HG03457 (cell line): ENCODE data around the gene AQP6.

Experiments used
- ATAC-seq: cut with Tn5 transposase; IDR thresholded peaks from one replicate; pipeline ENCODE4 v1.9.1; 2021; ENCODE audit warnings: moderate number of reproducible peaks; ENCODE audit not compliant: unreplicated experiment

AQP6 gene

DNA sequence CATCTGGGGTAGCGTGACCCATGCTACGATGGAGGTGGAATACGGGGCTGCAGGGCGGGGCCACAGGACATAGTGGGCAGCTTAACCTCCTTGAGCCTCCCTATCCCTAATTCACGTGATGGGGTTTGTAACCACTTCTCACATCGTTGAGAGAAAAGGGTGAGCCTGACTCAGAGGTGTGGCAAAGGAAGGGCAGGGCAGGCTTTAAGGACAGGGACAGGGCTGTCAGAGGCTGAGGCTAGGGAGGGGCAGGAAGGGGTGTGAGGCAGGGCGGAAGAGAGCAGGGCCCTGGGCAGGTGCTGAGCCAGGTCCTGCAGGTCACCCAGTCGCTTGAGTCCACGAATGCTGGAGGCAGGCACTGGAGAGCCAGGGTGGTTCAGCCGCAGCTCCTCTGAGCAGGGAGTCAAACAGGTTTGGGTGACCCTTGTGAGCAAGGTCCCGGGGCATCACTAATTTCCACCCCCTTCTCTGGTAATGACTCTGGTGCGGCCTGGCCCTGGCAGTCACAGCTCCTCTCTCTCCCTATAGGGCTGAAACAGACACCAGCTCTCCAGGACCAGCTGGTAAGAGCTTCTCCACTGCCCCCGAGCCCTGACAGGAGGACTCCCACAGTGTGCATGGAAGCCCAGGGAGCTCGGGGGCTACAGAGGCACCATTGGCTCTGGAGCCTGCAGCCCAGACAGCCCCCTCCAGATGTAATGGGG lies 29.7 kb upstream of the AQP6 start:
- ATAC-seq, result no peak

DNA sequence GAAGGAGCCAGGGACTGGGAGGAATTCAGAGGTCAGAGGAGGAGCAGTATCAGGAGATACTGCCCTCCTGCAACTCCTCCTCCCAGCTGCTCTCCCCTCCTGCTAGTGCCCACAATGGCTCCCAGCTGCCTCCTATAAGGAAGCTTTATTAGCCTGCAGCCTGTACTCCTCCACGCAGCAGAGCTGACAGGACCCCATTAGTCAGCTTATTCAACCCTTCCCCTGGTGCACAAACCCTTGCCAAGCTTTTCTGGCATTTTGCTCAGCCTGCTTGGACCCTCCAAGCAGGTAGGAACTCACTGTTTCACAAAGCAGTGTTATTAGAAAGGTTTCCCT lies 29.2 kb upstream of the AQP6 start:
- no peak for ATAC-seq

GRCh38 chr12:49944046-49944445 lies 28.7 kb upstream of the AQP6 start:
- no peak for ATAC-seq

- ATAC-seq, result no peak
Measured at GRCh38 chr12:49944718-49945117, 28.0 kb upstream of the AQP6 start.

DNA sequence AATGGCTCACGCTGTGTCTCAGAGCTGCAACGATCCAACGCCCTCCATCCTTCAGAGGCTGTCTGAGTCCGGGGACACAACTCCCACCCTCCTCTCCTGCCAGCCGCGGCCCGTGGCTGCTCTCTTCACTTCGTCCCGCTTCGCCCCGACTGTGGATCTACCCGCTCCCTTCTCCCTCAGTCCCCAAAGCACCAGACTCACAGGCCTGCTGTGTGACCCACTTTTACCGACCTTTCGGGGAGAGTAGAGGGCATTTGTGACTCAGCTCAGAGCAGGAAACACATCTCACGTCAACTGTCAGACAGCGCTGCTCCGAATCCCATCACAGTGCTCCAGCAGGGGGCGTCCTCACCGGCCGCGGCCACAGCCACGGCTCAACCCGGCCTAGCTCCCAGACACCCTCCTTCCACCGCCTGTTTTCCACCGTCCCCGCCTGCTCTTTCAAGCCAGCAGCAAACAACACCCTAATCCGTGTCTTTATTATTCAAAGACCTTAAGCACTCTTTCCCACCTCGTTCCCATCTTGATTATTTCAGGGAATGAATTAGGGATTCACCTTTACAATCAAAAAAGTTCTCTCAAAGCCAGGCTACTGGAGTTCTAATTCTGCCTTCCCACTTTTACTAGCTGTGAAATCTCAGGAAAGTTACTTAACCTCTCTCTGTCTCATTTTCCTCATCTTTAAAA lies 27.2 kb upstream of the AQP6 start:
- no peak for ATAC-seq

- ATAC-seq, result no peak
Measured at GRCh38 chr12:49946086-49946485, 26.7 kb upstream of the AQP6 start.

- no peak for ATAC-seq
Measured at GRCh38 chr12:49946497-49946896, 26.2 kb upstream of the AQP6 start.

DNA sequence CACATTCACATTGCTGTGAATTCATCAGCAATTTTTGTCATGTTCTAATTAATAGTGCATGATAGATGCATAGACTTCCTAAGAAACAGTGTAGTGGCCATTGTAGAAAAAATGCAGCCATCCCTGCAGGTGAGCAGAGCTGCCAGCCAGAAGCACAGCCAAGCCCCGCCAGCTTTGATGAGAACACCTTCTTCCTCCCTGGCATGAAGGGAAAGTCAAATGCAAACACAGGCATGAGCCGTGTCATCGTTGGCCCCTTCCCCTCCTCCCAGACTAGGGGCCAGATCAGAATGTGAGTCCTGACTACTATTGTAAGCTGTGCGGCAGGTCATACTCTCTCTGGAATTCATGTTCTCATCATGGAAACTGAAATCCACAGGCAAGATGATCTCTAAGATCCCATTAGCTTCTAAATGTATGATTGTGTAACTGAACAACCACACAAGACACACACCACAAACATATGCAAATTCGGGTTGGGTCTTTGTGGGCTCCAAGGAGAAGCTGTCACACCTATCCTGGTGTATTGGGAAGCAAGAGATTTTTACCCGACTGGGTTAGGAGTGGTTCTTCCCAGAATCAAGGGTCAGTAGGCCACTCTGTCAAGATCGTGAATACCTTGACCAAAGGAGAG lies 25.0 kb upstream of the AQP6 start:
- ATAC-seq, result no peak

- ATAC-seq, result no peak
Measured at GRCh38 chr12:49948866-49949845, 23.6 kb upstream of the AQP6 start.

DNA sequence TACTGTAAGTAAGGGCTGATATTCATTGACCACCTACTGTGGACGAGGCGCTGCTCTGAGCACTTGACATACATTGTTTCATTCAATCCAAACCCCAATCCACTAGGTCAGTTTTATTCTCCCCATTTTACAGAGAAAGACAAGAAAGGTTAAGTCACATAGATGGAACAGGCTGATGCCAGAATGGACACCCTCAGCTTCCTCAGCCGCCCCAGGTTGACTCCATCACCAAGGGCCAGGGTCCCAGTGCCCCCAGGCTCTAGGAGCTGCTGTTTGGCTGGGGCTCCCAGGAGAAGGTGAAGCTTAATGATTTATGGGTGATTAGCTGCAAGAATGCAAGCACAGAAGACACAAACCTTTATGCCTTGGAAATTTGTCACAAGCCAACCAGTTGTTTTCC lies 22.9 kb upstream of the AQP6 start:
- ATAC-seq, result no peak

- no peak for ATAC-seq
Measured at GRCh38 chr12:49950273-49951251, 22.2 kb upstream of the AQP6 start, which contains the start of gene AQP2. AQP2 (plus strand) TSS chr12:49950737; CDS start chr12:49950831, 94 bp downstream.

- ATAC-seq, result no peak
Measured at GRCh38 chr12:49951411-49952240, 21.1 kb upstream of the AQP6 start.

DNA sequence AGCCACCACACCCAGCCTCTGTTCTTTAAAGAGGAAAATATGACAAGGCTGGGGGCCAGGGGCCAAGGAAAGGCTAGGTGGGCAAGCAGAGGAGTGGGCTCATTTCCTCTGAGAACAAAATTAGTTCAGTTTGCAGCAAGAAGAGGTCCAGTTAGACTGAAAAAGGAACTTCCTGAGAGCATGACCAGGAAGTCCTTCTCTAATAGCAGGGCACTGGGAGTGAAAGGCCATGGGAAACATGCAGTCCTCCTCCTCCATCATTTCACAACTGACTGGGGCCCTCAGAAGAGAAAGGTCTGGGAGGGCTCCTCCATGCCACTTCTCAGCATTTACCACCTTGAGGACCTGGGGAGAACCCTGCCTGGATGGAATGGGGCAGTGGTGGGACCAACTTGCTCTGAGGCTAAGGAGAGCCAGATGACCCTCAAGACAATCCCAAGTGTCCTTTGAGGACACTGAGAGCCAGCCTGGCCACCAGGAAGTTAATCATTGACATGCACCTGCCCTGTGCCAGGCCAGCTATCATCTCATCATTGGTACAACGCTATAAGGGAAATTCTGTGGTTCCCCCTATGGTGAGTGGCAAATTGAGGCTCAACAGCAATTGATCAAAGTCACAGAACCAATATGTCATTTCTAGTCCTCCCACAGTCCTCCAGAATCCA lies 20.2 kb upstream of the AQP6 start:
- no peak for ATAC-seq

DNA sequence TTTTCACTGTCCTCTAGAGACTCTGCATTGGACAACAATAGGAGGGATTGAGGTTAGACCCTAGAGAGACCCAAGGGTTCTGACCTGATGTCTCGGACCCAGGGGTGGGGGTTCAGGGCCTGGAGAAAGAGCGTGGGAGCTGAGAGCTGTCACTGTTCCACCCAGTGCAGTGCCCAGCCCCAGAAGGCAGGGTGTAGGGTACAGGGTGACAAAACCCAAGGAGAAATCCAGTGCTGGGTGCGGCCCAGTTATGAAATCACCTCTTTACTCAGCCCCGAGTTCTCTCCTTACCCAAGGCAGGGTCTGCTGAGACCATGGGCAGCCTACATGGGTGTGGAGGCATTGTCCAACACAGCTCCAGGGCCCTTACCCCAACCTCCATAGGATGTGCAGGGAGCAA lies 19.6 kb upstream of the AQP6 start:
- ATAC-seq, result no peak

- ATAC-seq, result no peak
Measured at GRCh38 chr12:49953961-49954846, 18.5 kb upstream of the AQP6 start.

DNA sequence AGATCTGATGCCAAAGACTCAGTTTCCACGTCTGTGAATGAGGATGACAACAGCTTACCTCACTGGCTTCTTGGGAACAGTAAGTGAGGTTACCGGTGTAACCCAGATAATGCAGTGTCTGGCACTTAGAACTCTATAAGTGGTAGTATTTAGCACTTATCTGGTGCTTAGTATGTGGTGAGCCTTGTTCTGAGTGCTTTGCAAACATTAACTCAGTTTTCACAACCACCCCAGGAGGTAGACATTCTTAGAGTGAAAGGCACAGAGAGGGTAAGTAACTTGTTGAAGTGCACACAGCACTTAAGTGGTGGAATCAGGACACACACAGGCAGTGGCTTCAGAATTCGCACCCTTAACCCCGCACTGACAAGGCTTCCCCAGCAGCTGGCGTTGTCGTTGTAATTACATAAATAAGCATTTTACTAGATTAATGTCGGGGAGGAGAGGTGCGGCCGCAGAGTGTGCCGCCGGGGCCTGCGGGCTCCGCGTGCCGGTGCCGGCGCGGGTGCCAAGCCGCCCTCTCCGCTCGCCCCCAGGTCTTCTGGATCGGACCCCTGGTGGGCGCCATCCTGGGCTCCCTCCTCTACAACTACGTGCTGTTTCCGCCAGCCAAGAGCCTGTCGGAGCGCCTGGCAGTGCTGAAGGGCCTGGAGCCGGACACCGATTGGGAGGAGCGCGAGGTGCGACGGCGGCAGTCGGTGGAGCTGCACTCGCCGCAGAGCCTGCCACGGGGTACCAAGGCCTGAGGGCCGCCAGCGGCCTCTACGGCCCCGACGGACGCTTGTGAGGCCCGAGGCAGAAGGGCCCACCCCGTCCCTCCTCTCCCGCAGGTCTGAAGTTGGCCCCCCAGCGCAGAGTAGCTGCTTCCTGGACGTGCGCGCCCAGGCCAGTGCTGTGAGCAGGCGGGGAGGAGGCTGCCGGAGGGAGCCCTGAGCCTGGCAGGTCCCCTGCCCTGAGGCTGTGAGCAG lies 17.6 kb upstream of the AQP6 start:
- ATAC-seq, result no peak
